ENCODE measurements around the gene MYL11. TPM values are rescaled to one million over a fixed set of nuclear protein-coding genes. Genes with fewer than 3 reads are reported as not detected.
A peak's percentile ranks its signal among the peaks of the same experiment; 100 is the strongest.

Gene MYL11
- total and polyA plus RNA-seq, 4 donors = 0.44 to 3.9 TPM; not detected in 2

- WGBS, 2 donors = 6 to 10% methylated on average over 8 of the region's 8 CpGs
- TF ChIP-seq CTCF (IDR thresholded peaks at IDR 0.05; ENCODE audit: control extremely low read depth, extremely low read depth) = no peak
- H3K4me3 ChIP-seq = peak overlapping the region; percentile 83
- H3K27me3 ChIP-seq (ENCODE audit: control insufficient read depth in 3 of 3, insufficient read depth in 3 of 3, low read length in 2 of 3) = no peaks in the 10 kb centered on the region
- no peak for ATAC-seq (ENCODE audit: insufficient read depth, low FRiP score)
- peak overlapping the region; percentile 49 to 85 for H3K27ac ChIP-seq (ENCODE audit: low read depth in 1 of 2, low read length in 1 of 2)
- no peaks in the 10 kb centered on the region for H3K9me3 ChIP-seq (ENCODE audit: control insufficient read depth in 4 of 4, insufficient read depth in 3 of 4, low read length in 3 of 4)
- peaks cover 6 to 35% (median 16%) of the 10 kb centered on the region in 5 donors for H3K4me1 ChIP-seq (ENCODE audit: control insufficient read depth in 5 of 5, insufficient read depth in 5 of 5, low read length in 5 of 5)
- no peak for DNase-seq
- H3K9ac ChIP-seq (ENCODE audit: insufficient read depth in 1 of 2, low read length in 2 of 2) = peak overlapping the region; percentile 55 to 75
- peaks cover 0 to 19% (median 9%) of the 10 kb centered on the region in 4 donors for H3K36me3 ChIP-seq (ENCODE audit: control insufficient read depth in 4 of 4, insufficient read depth in 4 of 4, low read length in 4 of 4)
Observed at GRCh38 chr16:30368122-30368791, 6.3 kb upstream of the MYL11 start.

DNA sequence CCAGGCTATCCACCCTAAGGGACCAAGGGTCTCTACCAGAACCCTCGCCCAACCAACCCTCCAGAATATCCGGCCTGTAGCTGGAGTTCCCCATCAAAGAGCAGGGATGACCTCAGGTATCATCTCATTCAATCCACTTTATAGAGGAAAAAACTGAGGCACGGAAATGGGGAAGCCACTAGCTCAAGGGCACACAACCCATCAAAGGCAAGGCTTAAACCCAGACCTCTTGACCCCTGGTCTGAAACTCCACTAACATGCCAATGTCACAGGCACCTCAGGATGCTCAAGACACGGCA lies 5.9 kb upstream of the MYL11 start:
- DNase-seq (no peak), ATAC-seq (ENCODE audit: insufficient read depth, low FRiP score) (no peak)
- H3K4me3 ChIP-seq = peak overlapping the region; percentile 83
- H3K27ac ChIP-seq (ENCODE audit: low read depth in 1 of 2, low read length in 1 of 2) = peak overlapping the region; percentile 59 to 85
- H3K36me3 ChIP-seq (ENCODE audit: control insufficient read depth in 4 of 4, insufficient read depth in 4 of 4, low read length in 4 of 4) = peaks cover 0 to 19% (median 9%) of the 10 kb centered on the region in 4 donors
- peaks cover 6 to 35% (median 16%) of the 10 kb centered on the region in 5 donors for H3K4me1 ChIP-seq (ENCODE audit: control insufficient read depth in 5 of 5, insufficient read depth in 5 of 5, low read length in 5 of 5)
- H3K9me3 ChIP-seq (ENCODE audit: control insufficient read depth in 4 of 4, insufficient read depth in 3 of 4, low read length in 3 of 4) = no peaks in the 10 kb centered on the region
- 4 to 5% methylated on average over 4 of the region's 4 CpGs for whole genome bisulfite sequencing, 2 donors
- H3K9ac ChIP-seq (ENCODE audit: insufficient read depth in 1 of 2, low read length in 2 of 2) = peak overlapping the region; percentile 55 to 75
- no peaks in the 10 kb centered on the region for H3K27me3 ChIP-seq (ENCODE audit: control insufficient read depth in 3 of 3, insufficient read depth in 3 of 3, low read length in 2 of 3)
- TF ChIP-seq CTCF (IDR thresholded peaks at IDR 0.05; ENCODE audit: control extremely low read depth, extremely low read depth) = no peak

GRCh38 chr16:30369091-30369937 lies 5.3 kb upstream of the MYL11 start:
- H3K4me1 ChIP-seq (ENCODE audit: control insufficient read depth in 5 of 5, insufficient read depth in 5 of 5, low read length in 5 of 5) = peaks cover 6 to 35% (median 16%) of the 10 kb centered on the region in 5 donors
- no peak for DNase-seq
- H3K4me3 ChIP-seq = peak overlapping the region; percentile 83
- TF ChIP-seq CTCF (IDR thresholded peaks at IDR 0.05; ENCODE audit: control extremely low read depth, extremely low read depth) = no peak
- no peaks in the 10 kb centered on the region for H3K27me3 ChIP-seq (ENCODE audit: control insufficient read depth in 3 of 3, insufficient read depth in 3 of 3, low read length in 2 of 3)
- H3K27ac ChIP-seq (ENCODE audit: low read depth in 1 of 2, low read length in 1 of 2) = peak overlapping the region; percentile 59 to 85
- peaks cover 0 to 19% (median 9%) of the 10 kb centered on the region in 4 donors for H3K36me3 ChIP-seq (ENCODE audit: control insufficient read depth in 4 of 4, insufficient read depth in 4 of 4, low read length in 4 of 4)
- peak overlapping the region; percentile 55 to 75 for H3K9ac ChIP-seq (ENCODE audit: insufficient read depth in 1 of 2, low read length in 2 of 2)
- H3K9me3 ChIP-seq (ENCODE audit: control insufficient read depth in 4 of 4, insufficient read depth in 3 of 4, low read length in 3 of 4) = no peaks in the 10 kb centered on the region
- ATAC-seq (ENCODE audit: insufficient read depth, low FRiP score) = no peak
- WGBS, 2 donors = 1 to 2% methylated on average over 36 to 45 of the region's 45 CpGs
